Mesenchymal stem cell (in vitro differentiated cells and primary cell): ENCODE results near the gene C12orf75.

Experiments
- DNase-seq: peaks from one replicate; pipeline ENCODE4 v3.0.0-alpha.2; 2013
- H2AFZ ChIP-seq: one replicate; pipeline ENCODE4 v1.6.1; 2013; ENCODE audit warnings: low read depth, mild to moderate bottlenecking, control low read depth, inconsistent platforms, low read length, moderate library complexity
- H2AK5ac ChIP-seq: 2 replicates; pipeline ENCODE4 v1.6.1; 2013; ENCODE audit warnings: low read length, moderate library complexity, mild to moderate bottlenecking, inconsistent platforms; ENCODE audit not compliant: severe bottlenecking
- H2BK120ac ChIP-seq: one replicate; pipeline ENCODE4 v1.6.1; 2013; ENCODE audit warnings: low read depth, mild to moderate bottlenecking, inconsistent platforms, low read length, moderate library complexity
- H2BK12ac ChIP-seq, 2 experiments: one replicate each; pipeline ENCODE4 v1.6.1; 2013; ENCODE audit warnings: inconsistent platforms in 2 of 2, low read length in 2 of 2, mild to moderate bottlenecking in 2 of 2, moderate library complexity in 2 of 2, control low read depth in 1 of 2
- H2BK15ac ChIP-seq: one replicate; pipeline ENCODE4 v1.6.1; 2013; ENCODE audit warnings: mild to moderate bottlenecking, low read depth, inconsistent platforms; ENCODE audit not compliant: poor library complexity, severe bottlenecking
- H2BK5ac ChIP-seq: 2 replicates; pipeline ENCODE4 v1.6.1; 2013; ENCODE audit warnings: low read depth, mild to moderate bottlenecking, low read length, control low read depth, inconsistent platforms; ENCODE audit not compliant: poor library complexity, severe bottlenecking
- H3K14ac ChIP-seq, 2 experiments: one replicate each; pipeline ENCODE4 v1.6.1; 2013; ENCODE audit warnings: inconsistent platforms in 2 of 2, low read length in 2 of 2, control low read depth in 1 of 2, mild to moderate bottlenecking in 1 of 2, moderate library complexity in 1 of 2
- H3K18ac ChIP-seq, 2 experiments: one replicate each; pipeline ENCODE4 v1.6.1; 2013; ENCODE audit warnings: inconsistent platforms in 2 of 2, low read length in 2 of 2, control low read depth in 1 of 2, low read depth in 1 of 2, mild to moderate bottlenecking in 1 of 2
- H3K23ac ChIP-seq, 2 experiments: one replicate each; pipeline ENCODE4 v1.6.1; 2013; ENCODE audit warnings: inconsistent platforms in 2 of 2, low read length in 2 of 2, mild to moderate bottlenecking in 2 of 2, moderate library complexity in 2 of 2, control low read depth in 1 of 2
- H3K27ac ChIP-seq: 2 replicates; pipeline ENCODE4 v1.5.1; 2013; ENCODE audit warnings: mild to moderate bottlenecking, moderate library complexity, low read length, control low read depth, inconsistent platforms; ENCODE audit not compliant: poor library complexity, severe bottlenecking
- H3K27me3 ChIP-seq, 2 experiments: 2 replicates each; pipeline versions ENCODE4 v1.6.1 to v1.7.0; 2013; ENCODE audit warnings: low read length in 2 of 2, mild to moderate bottlenecking in 2 of 2, moderate library complexity in 2 of 2, control low read depth in 1 of 2, inconsistent platforms in 1 of 2; ENCODE audit not compliant: control insufficient read depth in 1 of 2, insufficient read depth in 1 of 2
- H3K36me3 ChIP-seq, 2 experiments: 2 replicates each; pipeline versions ENCODE4 v1.6.1 to v1.7.0; 2013; ENCODE audit warnings: low read length in 2 of 2, control low read depth in 1 of 2, inconsistent platforms in 1 of 2, low read depth in 1 of 2, mild to moderate bottlenecking in 1 of 2; ENCODE audit not compliant: insufficient read depth in 2 of 2, control insufficient read depth in 1 of 2
- H3K4ac ChIP-seq, 2 experiments: one replicate each; pipeline ENCODE4 v1.6.1; 2013; ENCODE audit warnings: inconsistent platforms in 2 of 2, low read length in 2 of 2, mild to moderate bottlenecking in 2 of 2, moderate library complexity in 2 of 2, control low read depth in 1 of 2, low read depth in 1 of 2
- H3K4me1 ChIP-seq: 2 replicates; pipeline ENCODE4 v1.6.1; 2013; ENCODE audit warnings: low read depth, low read length, control low read depth; ENCODE audit not compliant: control insufficient read depth, insufficient read depth
- H3K4me2 ChIP-seq: 2 replicates; pipeline ENCODE4 v1.6.1; 2013; ENCODE audit warnings: low read length, mild to moderate bottlenecking, inconsistent platforms; ENCODE audit not compliant: poor library complexity, severe bottlenecking
- H3K4me3 ChIP-seq, 2 experiments: 2 replicates each; pipeline versions ENCODE4 v1.5.1 to v1.7.0; 2013; ENCODE audit warnings: low read length in 2 of 2, mild to moderate bottlenecking in 2 of 2, control low read depth in 1 of 2, low read depth in 1 of 2; ENCODE audit not compliant: insufficient read depth in 1 of 2
- H3K79me1 ChIP-seq: replicated peaks from 2 replicates; pipeline ENCODE4 v1.6.1; 2013; ENCODE audit warnings: mild to moderate bottlenecking, control low read depth, low read length, inconsistent platforms; ENCODE audit not compliant: poor library complexity, severe bottlenecking
- H3K9ac ChIP-seq: 2 replicates; pipeline ENCODE4 v1.7.0; 2013; ENCODE audit warnings: mild to moderate bottlenecking, low read length, moderate library complexity
- H3K9me3 ChIP-seq: 2 replicates; pipeline ENCODE4 v1.7.0; 2013; ENCODE audit warnings: mild to moderate bottlenecking, low read length; ENCODE audit not compliant: control insufficient read depth
- H4K8ac ChIP-seq: one replicate; pipeline ENCODE4 v1.6.1; 2013; ENCODE audit warnings: inconsistent platforms, mild to moderate bottlenecking, low read length, moderate library complexity
- H4K91ac ChIP-seq: one replicate; pipeline ENCODE4 v1.6.1; 2013; ENCODE audit warnings: mild to moderate bottlenecking, low read length, inconsistent platforms
- WGBS: methylation state at CpG from one replicate; pipeline ENCODE4 v1.1.7; 2013; ENCODE audit warnings: mixed read lengths; 5-methylcytosine and 5-hydroxymethylcytosine counted together

The C12orf75 gene

GRCh38 chr12:105343836-105344235 lies 13.3 kb downstream of the C12orf75 start:
- no peak overlapping the region for H2AFZ ChIP-seq
- no peak overlapping the region for H3K4me2 ChIP-seq
- H2BK15ac ChIP-seq, result no peak overlapping the region
- H2AK5ac ChIP-seq, result no peak overlapping the region
- H3K79me1 ChIP-seq, result peaks cover 6% of the 10 kb centered on the region
- no peak overlapping the region for H3K9ac ChIP-seq
- H3K36me3 ChIP-seq, result peaks cover 6 to 11% of the 10 kb centered on the region in 2 experiments
- peaks cover 4% of the 10 kb centered on the region for H3K9me3 ChIP-seq
- H3K4ac ChIP-seq, result no peak overlapping the region
- no peaks in the 10 kb centered on the region for H3K4me1 ChIP-seq
- DNase-seq, result no peak
- H3K18ac ChIP-seq, result no peak overlapping the region
- no peak overlapping the region for H3K4me3 ChIP-seq
- H2BK5ac ChIP-seq, result no peak overlapping the region
- H3K27ac ChIP-seq, result no peak overlapping the region
- no peak overlapping the region for H2BK120ac ChIP-seq
- H2BK12ac ChIP-seq, result no peak overlapping the region
- H3K23ac ChIP-seq, result no peak overlapping the region
- no peak overlapping the region for H4K8ac ChIP-seq
- WGBS, result 100% methylated on average over 1 of the region's 1 CpG
- H3K14ac ChIP-seq, result no peak overlapping the region
- H4K91ac ChIP-seq, result no peak overlapping the region
- H3K27me3 ChIP-seq, result no peaks in the 10 kb centered on the region

DNA sequence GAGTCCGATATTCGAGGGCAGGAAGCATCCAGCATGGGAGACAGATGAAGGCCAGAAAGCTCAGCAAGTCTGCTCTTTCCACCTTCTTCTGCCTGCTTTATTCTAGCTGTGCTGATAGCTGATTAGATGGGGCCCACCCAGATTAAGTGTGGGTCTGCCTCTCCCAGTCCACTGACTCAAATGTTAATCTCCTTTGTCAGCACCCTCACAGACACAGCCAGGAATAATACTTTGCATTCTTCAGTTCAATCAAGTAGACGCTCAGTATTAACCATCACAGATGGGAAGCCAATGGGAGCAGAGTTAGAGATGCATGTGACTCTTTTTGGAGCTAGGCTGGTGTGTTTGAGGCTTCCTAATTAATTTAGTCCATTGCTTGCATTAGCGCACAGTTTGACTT lies 17.0 kb downstream of the C12orf75 start:
- no peak overlapping the region for H3K18ac ChIP-seq
- DNase-seq, result no peak
- no peak overlapping the region for H2BK120ac ChIP-seq
- H2BK5ac ChIP-seq, result no peak overlapping the region
- WGBS, result 89% methylated on average over 4 of the region's 4 CpGs
- no peaks in the 10 kb centered on the region for H3K27me3 ChIP-seq
- peaks cover 2% of the 10 kb centered on the region for H3K4me1 ChIP-seq
- H3K4me3 ChIP-seq, result no peak overlapping the region
- H4K8ac ChIP-seq, result no peak overlapping the region
- no peak overlapping the region for H3K9ac ChIP-seq
- H3K23ac ChIP-seq, result no peak overlapping the region
- no peak overlapping the region for H2BK15ac ChIP-seq
- no peak overlapping the region for H3K27ac ChIP-seq
- no peak overlapping the region for H2BK12ac ChIP-seq
- no peak overlapping the region for H2AK5ac ChIP-seq
- H2AFZ ChIP-seq, result no peak overlapping the region
- no peak overlapping the region for H4K91ac ChIP-seq
- H3K36me3 ChIP-seq, result peaks cover 0 to 6% of the 10 kb centered on the region in 2 experiments
- H3K4ac ChIP-seq, result no peak overlapping the region
- no peak overlapping the region for H3K14ac ChIP-seq
- H3K4me2 ChIP-seq, result no peak overlapping the region
- peaks cover 12% of the 10 kb centered on the region for H3K79me1 ChIP-seq
- no peaks in the 10 kb centered on the region for H3K9me3 ChIP-seq

DNA sequence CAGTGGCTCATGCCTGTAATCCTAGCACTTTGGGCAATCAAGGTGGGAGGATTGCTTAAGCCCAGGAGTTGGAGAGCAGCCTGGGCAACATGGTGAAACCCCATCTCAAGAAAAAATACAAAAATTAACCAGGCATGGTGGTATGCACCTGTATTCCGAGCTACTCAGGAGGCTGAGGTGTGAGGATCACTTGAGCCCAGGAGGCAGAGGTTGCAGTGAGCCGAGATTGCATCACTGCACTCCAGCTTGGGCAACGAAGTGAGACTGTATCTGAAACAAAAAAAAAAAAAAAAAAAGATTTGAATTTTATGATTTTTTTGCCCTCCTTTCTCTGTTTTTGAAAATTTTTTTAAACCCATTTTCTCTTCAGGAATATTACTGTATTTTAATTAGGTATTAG lies 17.7 kb downstream of the C12orf75 start:
- Histone ChIP-seq H3K23ac (no peak overlapping the region), H2BK15ac (no peak overlapping the region), H3K27ac (no peak overlapping the region), H3K36me3 (peaks cover 0 to 6% of the 10 kb centered on the region in 2 experiments), H2AK5ac (no peak overlapping the region), H2AFZ (no peak overlapping the region), H3K18ac (no peak overlapping the region), H3K27me3 (no peaks in the 10 kb centered on the region), H3K4me1 (peaks cover 2% of the 10 kb centered on the region), H3K9ac (no peak overlapping the region), H3K4me2 (no peak overlapping the region), H3K4ac (no peak overlapping the region), H3K9me3 (no peaks in the 10 kb centered on the region), H3K14ac (no peak overlapping the region), H4K91ac (no peak overlapping the region), H2BK120ac (no peak overlapping the region), H2BK12ac (no peak overlapping the region), H3K79me1 (peaks cover 15% of the 10 kb centered on the region), H2BK5ac (no peak overlapping the region), H3K4me3 (no peak overlapping the region), H4K8ac (no peak overlapping the region)
- DNase-seq, result no peak
- no CpG with 5 or more reads among the region's 3 CpGs for WGBS

DNA sequence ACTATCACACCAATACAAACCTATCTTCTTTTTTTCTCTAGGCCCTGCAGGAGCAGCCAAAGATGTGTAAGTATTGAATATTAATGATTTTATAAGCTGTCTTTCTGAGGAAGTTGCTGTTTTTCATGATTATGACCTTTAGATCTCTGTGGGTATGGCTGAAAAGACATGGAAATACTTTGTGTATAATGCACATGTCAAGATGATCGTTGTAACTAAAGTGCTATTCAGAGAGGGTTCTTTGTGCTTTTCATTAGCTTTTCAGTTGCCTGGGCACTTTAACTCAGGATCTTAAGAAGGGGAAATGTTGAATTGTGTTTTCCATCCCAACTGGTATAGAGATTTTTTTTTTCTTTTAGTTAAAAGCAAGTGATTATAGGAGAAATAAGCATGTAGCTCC lies 18.1 kb downstream of the C12orf75 start:
- Histone ChIP-seq H3K4me1 (peaks cover 3% of the 10 kb centered on the region), H3K23ac (no peak overlapping the region), H4K91ac (no peak overlapping the region), H3K36me3 (peaks cover 0 to 6% of the 10 kb centered on the region in 2 experiments), H3K4me2 (no peak overlapping the region), H3K27me3 (no peaks in the 10 kb centered on the region), H3K14ac (no peak overlapping the region), H3K9me3 (no peaks in the 10 kb centered on the region), H3K27ac (no peak overlapping the region), H2BK15ac (no peak overlapping the region), H2BK12ac (no peak overlapping the region), H3K4ac (no peak overlapping the region), H3K9ac (no peak overlapping the region), H2AK5ac (no peak overlapping the region), H3K79me1 (peaks cover 15% of the 10 kb centered on the region), H2AFZ (no peak overlapping the region), H4K8ac (no peak overlapping the region), H2BK120ac (no peak overlapping the region), H3K18ac (no peak overlapping the region), H2BK5ac (no peak overlapping the region), H3K4me3 (no peak overlapping the region)
- WGBS, result 85% methylated on average over 1 of the region's 1 CpG
- DNase-seq, result no peak
